Right ventricle myocardium superior (tissue), 1 donor: Measurements from ENCODE around the gene ADGRD1. TPM values are rescaled to one million over a fixed set of nuclear protein-coding genes. Genes with fewer than 3 reads are reported as not detected.
A peak's percentile ranks its signal among the peaks of the same experiment; 100 is the strongest.

Experiments
- ATAC-seq: fragments of 200-7000 bp; cut with Tn5 transposase; one replicate; pipeline ENCODE4 v1.9.1; 2020; ENCODE audit warnings: mild to moderate bottlenecking; ENCODE audit not compliant: poor library complexity
- DNase-seq: peaks from one replicate; pipeline ENCODE4 v3.0.0-alpha.2; 2020
- intact Hi-C: fragments of 100-400 bp; cut with DNase I; formaldehyde crosslinking; loops from one replicate; pipeline ENCODE4 v1.11.2; 2022
- total RNA-seq: library from RNA; stranded (reverse); fragmentation: NEBNext Ultra II Directional; extraction: Animal tissue kit (Norgen Biotek cat#: 25700); gene quantifications from one replicate; pipeline ENCODE4 v1.2.1, GENCODE V29; 2021
- donor health status: DM: no; HTN: yes; CAD: no; lungs with severe emphysema.

Gene ADGRD1
- total RNA-seq, 1 donor from 2014 or later = 86.1 TPM

DNA sequence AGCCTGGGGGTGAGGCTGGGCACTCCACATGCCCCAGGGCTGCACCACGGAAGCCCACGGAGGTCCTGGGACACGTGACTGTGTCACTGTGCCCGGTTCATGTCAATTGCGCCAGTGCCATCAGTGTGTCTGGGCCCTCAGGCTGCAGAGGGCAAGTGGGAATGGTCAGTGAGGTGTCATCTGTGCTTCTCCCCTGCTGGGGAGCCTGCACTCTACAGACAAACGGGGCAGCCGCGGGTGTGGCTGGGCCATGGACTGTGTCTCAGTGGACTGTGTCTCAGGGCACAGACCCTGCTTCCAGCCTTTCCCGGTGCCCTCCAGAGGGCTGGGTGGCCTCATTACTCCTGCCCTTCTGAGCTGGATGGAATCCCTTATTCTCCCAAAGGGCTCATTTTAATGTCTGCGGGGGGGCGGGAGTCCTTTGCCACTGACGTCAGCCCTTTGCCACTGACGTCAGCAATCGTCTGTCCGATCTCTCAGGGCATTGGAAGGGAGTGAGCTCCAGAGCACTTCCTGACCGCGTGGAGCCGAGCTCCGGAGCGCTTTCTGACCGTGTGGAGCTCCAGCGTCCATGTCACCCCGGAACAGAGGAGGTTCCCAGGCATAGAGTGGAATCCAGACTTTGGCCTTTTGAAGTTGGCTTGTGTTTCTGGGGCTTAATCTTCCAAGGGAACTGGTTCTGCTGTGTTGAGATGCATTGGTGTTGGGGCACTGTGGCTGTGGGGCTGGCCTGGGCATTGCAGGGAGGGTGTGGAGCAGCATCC lies 72.4 kb downstream of the ADGRD1 start:
- DNase-seq (no peak), ATAC-seq (peak; percentile 9)
- intact Hi-C loops = no loop called here

DNA sequence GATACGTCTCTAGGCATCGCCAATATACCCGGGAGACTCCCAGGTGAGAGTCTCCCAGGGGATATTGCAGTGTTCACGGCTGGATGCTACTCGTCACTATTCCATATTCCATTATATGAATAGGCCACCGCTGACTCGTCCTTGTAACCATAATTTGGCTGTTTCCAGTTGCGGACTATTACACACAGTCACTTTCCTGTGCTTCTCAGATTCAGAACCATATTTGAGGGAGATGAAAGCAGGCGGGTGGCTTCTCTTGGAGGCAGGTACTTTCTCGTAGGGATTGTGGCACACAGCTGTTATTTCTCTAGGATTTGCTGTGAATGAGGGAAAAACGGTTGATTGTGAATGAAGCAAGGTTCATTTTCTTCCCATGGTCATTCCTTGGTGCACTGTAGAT lies 73.0 kb downstream of the ADGRD1 start:
- intact Hi-C loops = no loop called here
- no peak for ATAC-seq
- DNase-seq = no peak

DNA sequence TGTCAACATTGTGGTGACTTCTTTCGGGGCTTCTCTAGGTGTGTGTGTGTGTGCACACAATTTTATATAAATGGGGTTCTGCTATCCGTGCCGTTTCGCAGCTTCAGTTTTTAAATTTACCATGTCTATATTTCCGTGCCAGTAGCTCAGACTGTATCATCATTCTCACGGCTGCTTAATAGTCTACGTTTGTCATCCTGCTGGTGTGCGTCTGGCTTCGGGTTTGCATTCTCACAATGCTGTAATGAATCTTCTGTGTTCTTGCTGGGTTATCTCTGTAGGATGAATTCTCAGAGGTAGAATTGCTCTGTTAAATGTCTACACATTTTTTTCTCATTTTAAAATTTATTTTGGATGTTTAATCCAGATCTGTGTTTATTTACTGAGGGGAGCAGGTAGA lies 73.6 kb downstream of the ADGRD1 start:
- ATAC-seq (no peak), DNase-seq (no peak)
- intact Hi-C loops = no loop called here

DNA sequence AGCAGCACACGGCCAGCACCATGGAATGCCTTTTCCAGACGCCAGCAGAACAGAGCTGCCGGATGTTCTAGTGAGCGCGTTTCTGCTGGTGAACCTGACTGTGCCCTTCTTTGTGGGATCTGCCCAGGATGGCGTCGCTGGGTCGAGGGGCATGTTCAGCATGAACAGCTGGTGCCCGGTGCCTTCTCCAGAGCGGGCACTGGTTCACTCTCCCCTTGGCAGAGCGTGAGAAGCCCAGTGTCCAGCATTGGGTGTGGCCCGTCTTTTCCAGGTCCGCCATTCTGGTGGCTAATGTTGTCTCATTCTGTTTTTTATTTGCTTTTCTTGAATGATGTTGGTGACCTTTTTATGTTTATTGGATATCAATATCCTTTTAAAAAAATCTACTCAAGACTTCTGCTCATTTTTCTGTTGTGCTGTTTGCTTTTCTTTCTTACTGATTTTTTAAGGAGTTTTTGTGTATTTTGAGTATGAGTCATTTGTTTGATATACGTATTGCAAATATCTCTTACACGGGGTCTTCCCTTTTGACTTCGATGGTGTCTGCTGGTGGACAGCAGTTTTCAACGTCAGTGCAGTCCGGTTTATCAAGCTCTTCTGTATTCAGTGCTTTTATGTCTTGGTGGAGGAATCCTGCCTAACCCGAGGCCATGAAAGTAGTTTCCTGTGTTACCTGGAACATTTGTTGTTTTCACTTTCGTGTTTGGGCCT lies 74.3 kb downstream of the ADGRD1 start:
- intact Hi-C loops = no loop called here
- DNase-seq (no peak), ATAC-seq (no peak)

DNA sequence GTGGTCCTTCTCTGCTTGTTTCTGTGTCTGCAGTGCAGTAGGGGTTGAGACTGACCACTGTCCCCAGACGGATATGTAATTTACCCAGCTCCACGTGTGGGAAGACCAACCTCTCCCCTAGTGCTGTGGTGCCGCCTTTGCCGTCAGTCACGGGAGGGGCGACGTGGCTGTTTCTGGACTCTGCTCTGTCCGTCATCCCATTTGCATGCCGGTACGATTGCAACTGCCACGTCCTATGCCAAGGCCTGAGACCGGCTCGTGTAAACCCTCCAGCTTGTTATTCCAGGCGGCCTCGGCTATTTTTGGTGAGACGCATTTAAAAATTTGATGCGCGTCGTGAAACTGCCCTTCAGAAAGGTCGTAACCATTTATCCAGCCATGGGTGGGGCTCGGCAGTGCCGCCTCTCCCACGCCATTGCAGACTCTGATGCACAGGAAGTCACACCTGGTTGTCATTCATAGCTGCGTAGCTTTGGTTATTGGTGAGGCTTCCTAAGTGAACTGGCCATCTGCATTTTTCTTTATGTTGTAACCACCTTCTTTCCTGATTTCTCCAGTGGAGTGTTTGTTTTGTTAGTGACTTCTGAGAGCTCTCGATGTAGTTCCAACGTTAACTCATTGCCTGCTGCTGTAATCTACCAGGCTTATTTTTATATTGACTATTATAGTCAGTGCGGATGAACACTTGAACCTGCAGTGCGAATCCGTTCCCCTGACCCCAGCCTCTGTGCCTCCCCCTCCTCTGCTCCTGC lies 75.1 kb downstream of the ADGRD1 start:
- ATAC-seq (peak; percentile 55), DNase-seq (no peak)
- intact Hi-C loops = no loop called here

DNA sequence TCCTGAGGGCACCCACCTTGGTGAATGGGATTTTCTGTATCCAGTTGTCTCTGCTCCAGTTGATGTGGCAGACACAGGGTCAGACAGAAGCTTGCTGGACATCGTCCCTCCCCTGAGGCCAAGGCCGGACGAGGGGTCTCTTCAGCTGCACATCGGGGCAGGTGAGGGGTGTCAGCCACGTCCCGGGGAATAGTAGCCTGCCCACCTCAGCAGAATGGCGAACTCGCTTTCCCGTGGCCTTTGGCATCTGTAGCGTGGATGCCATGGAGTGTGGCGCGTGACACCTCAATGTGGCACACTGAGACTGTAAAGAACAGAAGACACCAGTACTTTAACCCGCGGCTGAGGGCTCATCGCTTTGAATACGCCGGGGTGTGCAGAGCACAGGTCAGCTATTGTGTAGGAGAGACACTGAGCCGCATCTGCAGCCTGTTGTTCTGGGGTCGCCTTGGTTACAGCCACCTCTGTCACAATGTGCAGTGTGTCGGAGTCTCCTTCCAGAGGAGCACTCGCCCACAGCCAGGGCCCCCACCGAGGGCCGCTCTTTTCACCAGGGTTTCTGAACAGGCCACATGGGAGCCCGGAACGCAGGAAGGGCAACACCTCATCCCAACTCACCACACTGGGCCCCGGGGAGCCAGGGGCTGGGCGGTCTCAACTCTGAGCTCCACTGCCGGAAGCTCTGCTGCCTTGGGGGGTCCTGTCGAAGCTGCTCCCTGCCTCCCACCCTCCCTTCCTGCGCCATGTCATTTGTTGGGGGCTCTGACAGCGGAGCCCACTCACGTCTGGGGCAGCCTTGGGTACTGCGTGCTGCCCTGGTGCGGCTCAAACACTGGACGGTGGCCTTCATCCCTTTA lies 77.0 kb downstream of the ADGRD1 start:
- DNase-seq (no peak), ATAC-seq (no peak)
- intact Hi-C loops = no loop called here

DNA sequence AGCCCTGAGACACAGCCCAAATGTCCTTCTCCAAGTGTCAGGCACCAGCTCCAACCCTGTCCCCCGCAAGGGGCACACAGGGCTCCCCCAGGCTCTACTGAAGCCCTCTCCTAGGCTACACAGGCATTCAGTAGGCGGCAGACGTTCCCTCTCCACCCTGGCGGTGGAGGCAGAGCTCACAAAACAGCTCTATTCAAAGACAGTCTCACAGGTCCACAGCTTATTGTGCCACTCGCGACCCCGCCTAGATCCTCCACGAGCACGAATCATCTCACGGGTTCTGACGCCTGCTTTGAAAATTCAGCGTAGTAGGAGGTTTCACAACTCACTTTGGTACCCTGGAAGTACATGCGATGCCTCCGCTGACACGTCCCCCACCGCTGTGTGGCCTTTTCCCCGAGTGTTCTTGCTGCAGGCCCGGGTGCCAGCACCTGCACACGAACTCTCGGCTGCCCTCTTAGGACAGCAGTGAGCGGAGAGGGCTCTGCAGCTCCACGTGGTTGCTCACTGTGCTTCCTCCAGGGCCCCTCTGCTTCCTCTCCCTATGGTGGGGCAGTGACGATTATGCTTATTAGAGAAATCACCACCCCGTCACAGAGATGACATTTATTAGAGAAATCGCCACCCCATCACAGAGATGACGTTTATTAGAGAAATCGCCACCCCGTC lies 78.5 kb downstream of the ADGRD1 start:
- DNase-seq (no peak), ATAC-seq (no peak)
- intact Hi-C loops = no loop called here

DNA sequence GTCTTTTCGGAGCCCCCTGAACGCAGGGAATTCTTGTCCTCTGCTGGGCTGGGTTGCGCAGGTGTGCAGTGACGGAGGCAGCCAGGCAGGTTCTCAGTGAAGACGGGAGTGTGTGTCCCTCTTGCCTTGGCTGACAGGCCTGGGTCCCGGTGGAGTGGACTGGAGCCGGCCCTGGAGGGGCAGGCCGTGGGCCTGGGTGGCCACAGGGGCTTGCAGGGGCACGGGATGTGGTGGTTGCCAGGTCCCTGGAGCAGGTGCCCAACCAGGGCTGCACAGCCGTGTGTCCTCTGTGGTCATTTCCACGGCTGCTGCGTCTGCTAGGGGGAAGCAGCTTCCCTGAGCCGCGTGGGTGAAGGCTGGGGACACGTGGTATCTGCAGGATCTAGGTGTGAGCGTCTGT lies 79.8 kb downstream of the ADGRD1 start:
- DNase-seq = no peak
- no peak for ATAC-seq
- intact Hi-C loops = no loop called here

DNA sequence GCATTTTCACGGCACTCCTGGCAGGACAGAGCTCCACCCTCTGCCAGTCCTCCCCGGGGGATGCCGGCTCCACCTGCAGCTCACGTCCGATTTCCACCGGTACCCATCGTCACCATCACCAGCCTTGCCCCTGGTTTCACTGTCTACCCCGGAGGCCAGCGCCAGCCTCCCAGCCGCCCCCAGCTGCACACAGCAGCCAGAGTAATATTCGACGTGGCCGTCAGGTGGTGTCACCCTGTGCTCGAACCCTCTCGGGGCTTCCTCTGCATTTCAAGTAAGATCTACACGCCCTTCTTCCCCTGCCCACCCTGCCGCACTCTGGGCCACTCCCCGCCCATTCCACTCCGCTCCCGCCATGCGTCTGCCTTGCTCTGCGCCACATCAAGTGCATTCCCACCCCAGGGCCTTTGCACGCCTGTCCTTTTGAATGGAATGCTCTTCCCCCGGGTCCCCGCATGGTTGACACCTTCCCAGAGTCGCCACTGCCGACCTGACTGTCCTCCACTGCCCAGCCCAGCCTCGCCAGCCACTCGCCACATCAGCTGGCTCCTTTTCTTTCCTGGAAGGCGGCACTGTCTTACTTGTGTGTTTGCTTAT lies 80.3 kb downstream of the ADGRD1 start:
- DNase-seq (no peak), ATAC-seq (no peak)
- intact Hi-C loops = no loop called here

DNA sequence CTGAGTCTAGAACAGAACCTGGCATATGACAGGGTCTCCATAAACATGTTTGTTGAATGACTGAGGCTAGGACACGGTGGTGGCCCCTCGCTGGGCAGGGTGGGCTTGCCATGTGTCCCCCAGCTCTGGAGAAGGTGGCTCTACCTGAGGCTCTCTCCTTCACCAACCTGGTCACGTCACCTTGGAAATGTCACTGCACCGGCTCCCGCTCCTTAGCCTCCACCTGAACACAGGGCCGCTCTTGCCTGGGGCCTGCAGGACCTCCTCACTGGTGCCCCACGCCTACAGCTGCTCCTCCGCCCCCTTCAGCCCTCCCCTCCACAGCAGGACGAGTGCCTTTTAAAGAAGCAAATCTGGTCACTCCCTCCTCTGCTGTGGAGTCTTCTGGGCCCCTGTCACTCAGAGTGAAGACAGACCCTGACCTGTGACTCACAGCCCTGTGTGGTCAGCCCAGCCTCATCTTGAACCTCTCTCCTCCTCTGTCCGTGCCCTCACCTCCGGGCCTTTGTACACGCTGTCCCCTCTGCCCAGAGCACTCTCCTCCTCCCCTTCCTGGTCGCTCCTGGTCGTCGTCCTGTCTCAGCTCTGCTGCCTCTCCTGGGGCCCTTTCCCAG lies 81.0 kb downstream of the ADGRD1 start:
- DNase-seq = no peak
- no peak for ATAC-seq
- intact Hi-C loops = no loop called here

DNA sequence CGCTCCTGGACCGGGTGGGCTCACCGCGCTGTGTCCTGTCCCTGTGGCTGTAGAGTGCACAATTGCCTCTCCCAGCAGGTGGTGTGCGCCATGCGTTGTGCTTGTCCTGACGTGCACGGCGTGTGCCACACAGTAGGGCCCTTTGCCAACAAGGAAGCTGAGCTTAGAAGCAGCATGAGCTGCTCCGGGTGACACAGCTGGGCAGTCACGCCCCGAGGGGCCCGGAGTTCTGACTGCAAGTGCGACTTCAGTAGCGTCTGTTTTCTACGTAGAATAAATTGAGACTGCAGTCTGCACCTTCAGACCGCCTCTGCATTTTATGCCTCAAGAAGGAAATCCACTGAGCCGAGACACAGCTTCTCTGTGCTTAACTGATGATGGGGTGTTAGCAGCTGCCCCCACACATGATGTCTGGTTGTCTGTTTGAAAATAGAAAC lies 81.6 kb downstream of the ADGRD1 start:
- DNase-seq (no peak), ATAC-seq (no peak)
- intact Hi-C loops = no loop called here

DNA sequence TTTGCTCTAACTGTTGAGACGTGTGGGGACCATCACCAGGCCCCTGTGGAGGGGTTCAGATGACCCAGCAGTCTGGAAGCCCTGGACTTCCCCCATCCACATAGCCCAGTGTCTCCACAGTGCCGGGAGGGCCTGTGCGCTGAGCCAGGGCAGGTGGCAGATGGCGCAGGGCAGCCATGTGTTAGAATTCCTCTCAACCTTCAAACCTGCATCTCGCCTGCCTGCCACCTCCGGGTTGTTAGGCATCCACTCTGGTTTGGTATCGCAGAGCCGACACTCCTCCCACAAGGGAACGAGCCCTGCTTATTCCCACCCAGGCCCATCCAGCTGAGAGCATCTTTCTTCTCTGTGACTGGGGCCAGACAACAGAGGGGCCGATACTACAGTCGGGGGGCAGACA lies 84.5 kb downstream of the ADGRD1 start:
- no peak for DNase-seq
- intact Hi-C loops = no loop called here
- no peak for ATAC-seq

DNA sequence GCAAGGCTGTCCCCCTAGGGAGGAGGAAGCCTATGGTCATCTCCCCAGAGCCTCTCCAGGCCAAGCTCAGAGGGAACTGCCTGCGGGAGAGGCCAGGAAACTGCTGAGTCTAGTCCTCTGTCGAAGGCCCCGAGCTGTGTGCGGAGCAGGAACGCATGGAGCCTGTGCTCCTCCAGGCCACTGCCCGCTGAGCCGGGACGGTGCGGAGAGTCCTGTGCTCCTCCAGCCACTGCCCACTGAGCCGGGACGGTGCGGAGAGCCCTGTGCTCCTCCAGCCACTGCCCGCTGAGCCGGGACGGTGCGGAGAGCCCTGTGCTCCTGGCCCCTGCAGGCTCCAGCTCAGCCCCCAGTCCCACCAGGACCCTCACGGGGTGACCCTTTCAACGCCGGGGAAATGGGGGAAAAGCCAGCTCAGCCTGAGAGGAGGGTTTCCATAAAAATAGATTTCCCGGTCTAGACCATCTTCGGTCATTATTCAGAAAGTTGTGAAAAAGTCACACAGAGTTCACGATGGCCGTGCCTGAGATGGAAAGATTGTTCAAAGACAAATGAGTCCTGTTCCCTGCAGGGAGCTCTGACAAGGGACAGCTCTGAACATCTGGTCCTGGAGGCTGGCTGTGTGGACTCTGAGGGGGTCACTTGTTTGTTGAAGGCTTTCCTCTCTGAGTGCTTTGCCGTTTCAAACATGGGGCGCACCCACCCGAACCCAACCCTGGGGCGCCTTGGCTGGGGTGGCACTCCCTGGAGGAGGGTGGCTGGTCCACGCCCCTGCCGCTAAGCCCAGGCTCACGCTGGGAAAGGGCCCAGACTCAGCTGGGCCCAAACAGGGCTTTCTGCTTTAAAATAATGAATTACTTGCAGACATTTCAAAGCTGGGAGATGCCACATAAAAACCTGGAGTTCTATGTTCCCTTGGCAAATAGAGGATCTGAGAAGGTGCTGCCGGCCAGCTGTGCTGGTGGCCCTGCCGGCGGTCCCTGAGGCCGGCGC lies 85.5 kb downstream of the ADGRD1 start:
- ATAC-seq (no peak), DNase-seq (no peak)
- intact Hi-C loops = no loop called here

DNA sequence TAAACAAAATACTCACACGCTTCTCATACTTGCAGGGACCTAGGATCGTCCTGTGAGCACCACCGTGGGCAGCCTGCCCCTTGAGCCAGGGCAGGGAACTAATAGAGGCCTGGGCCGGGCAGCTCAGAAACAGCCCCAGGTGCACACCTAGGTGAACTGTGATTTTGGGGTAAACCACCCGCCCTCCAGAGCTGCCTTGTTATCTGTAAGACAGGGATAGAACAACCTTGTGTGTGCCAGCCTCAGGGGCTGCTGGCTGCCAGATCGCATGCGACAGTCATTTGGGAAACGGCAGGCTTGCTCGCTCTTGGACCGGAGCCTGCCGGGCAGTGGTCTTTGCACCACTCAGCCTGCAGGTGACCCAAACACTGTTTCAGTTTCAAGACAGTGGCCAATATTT lies 86.8 kb downstream of the ADGRD1 start:
- ATAC-seq = no peak
- no peak for DNase-seq
- intact Hi-C loops = no loop called here

DNA sequence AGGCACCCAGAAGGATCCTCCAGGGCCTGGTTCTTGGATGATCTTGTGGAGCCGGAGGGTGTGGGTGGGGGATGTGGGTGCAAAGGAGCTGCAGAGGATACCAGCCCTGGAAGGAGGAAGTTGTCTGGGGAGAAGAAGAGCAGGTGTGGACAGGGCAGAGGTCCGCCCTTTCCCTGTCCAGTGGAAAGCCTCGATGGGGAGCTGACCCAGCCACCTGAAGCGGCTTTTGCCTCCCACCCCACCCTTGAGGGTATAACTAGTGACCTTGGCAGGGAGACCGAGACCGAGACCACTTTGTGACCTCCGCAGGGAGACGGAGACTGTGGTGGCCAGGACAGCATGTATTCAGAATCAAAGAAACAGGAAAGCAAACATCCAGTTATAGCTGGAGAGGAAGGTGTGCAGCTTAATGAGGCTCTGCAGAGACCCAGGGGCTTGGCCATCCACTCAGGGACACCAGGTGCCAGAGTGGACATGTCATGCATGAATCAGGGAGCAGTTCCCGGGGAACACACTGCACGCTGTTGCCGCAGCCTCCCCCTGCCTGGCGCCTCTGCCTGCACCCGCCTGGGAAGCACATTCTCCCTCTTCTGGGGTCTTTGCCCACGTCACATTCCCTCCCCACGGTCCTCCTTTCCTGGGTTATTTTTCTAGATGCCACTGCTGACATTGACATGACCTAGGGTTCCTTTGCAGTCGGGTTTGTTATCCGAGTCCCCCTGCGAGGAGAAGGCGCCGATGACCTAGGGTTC lies 87.7 kb downstream of the ADGRD1 start:
- intact Hi-C loops = no loop called here
- DNase-seq (no peak), ATAC-seq (no peak)
